K562 (cell line): ENCODE data around the gene CGREF1.

ENCODE experiments used
- FOXK1 ChIP-seq: sonication (generic); formaldehyde crosslinking; IDR thresholded peaks from 2 replicates; pipeline ENCODE4 v1.8.0; 2022; ENCODE audit warnings: missing genetic modification reagents, mild to moderate bottlenecking, borderline replicate concordance
- RCOR1 ChIP-seq, 2 experiments: IDR thresholded peaks; 2 replicates each; pipeline ENCODE4 v1.6.1; 2012; ENCODE audit warnings: low read depth in 2 of 2, low read length in 2 of 2, borderline replicate concordance in 1 of 2, improper control_type of control experiment in 1 of 2
- SMAD3 ChIP-seq: fragments of 450-650 bp; formaldehyde crosslinking; conservative IDR thresholded peaks from 2 replicates; pipeline ENCODE4 v1.4.0; 2020; ENCODE audit warnings: mild to moderate bottlenecking
- SNIP1 ChIP-seq: fragments of 450-650 bp; IDR thresholded peaks from 2 replicates; pipeline ENCODE4 v1.7.1; 2017; ENCODE audit warnings: low read depth, mild to moderate bottlenecking

GRCh38 chr2:27149570-27150405 lies 30.9 kb upstream of the CGREF1 start:
- TF ChIP-seq FOXK1 (no peak), SNIP1 (no peak), RCOR1 (IDR thresholded peaks at IDR 0.05; ENCODE audit: borderline replicate concordance in 1 of 2, low read depth in 2 of 2, low read length in 2 of 2) (no peak), SMAD3 (no peak)
